Breast epithelium (tissue), 3 donors: Measurements from ENCODE around the gene BAD.

Experiments
- CTCF ChIP-seq, 3 donors: fragments of 450-650 bp; IDR thresholded peaks; one replicate each; pipeline ENCODE4 v1.5.1; 2016 to 2017; ENCODE audit warnings: antibody characterized with exemption in 3 of 3, mild to moderate bottlenecking in 3 of 3, moderate library complexity in 3 of 3
- POLR2A ChIP-seq: fragments of 450-650 bp; IDR thresholded peaks from one replicate; pipeline ENCODE4 v1.6.1; 2016; ENCODE audit warnings: antibody characterized with exemption, mild to moderate bottlenecking, moderate library complexity
- POLR2AphosphoS5 ChIP-seq, 3 donors: sonication (generic); formaldehyde crosslinking; IDR thresholded peaks; one replicate each; pipeline ENCODE4 v1.6.1; 2017; ENCODE audit warnings: antibody characterized with exemption in 3 of 3

GRCh38 chr11:64258356-64258755, 26.1 kb downstream of the BAD start:
- TF ChIP-seq CTCF (IDR thresholded peaks at IDR 0.05) (no peak), POLR2A (no peak), POLR2AphosphoS5 (IDR thresholded peaks at IDR 0.05) (no peak)
